SK-N-SH (cell line): Measurements from ENCODE around the gene CFAP100. TPM values are rescaled to one million over a fixed set of nuclear protein-coding genes. Genes with fewer than 3 reads are reported as not detected.

Experiments
- CTCF ChIA-PET: fragments of 300-600, 350-600 bp; formaldehyde crosslinking; extraction: SDS; loops from one replicate; lab custom pipeline; 2021; lab: Yijun Ruan, JAX
- POLR2A ChIA-PET: fragments of 350-600 bp; sonication (Branson Sonifier 250); formaldehyde crosslinking; extraction: SDS; loops from one replicate; lab custom pipeline; 2020; ENCODE audit warnings: antibody characterized with exemption, inconsistent platforms; lab: Yijun Ruan, JAX
- DNase-seq: peaks from one replicate; pipeline ENCODE4 v3.0.0; 2012
- H2AFZ ChIP-seq: fragments of 200-600 bp; sonication (generic); 2 replicates; pipeline ENCODE4 v1.8.1; 2016; ENCODE audit warnings: antibody characterized with exemption, mild to moderate bottlenecking, low read depth
- H3F3A ChIP-seq: fragments of 200-600 bp; sonication (generic); replicated peaks from 2 replicates; pipeline ENCODE3; 2016; ENCODE audit warnings: antibody characterized with exemption, mild to moderate bottlenecking; ENCODE audit not compliant: insufficient read depth
- H3K27ac ChIP-seq, 2 experiments: fragments of 200-500 bp in 1 of 2; fragments of 200-600 bp in 1 of 2; sonication (Bioruptor generic) in 1 of 2; sonication (generic), shearing (Covaris generic) in 1 of 2; 2 replicates each; pipeline versions ENCODE4 v1.5.1 to v1.6.1; 2014 to 2016; ENCODE audit warnings: low read depth in 2 of 2, inconsistent platforms in 1 of 2, low read length in 1 of 2, mild to moderate bottlenecking in 1 of 2, mixed read lengths in 1 of 2
- H3K27me3 ChIP-seq: fragments of 200-600 bp; sonication (generic), shearing (Covaris generic); 2 replicates; pipeline ENCODE4 v1.6.1; 2016; ENCODE audit warnings: mixed run types; ENCODE audit not compliant: insufficient read depth
- H3K36me3 ChIP-seq, 2 experiments: fragments of 200-500 bp in 1 of 2; fragments of 200-600 bp in 1 of 2; sonication (Bioruptor generic) in 1 of 2; sonication (generic) in 1 of 2; replicated peaks in 1 of 2; 2 replicates each; pipeline versions ENCODE3 to v1.5.1; 2014 to 2016; ENCODE audit warnings: low read length in 1 of 2, mild to moderate bottlenecking in 1 of 2; ENCODE audit not compliant: insufficient read depth in 2 of 2, control insufficient read depth in 1 of 2
- H3K4me1 ChIP-seq, 2 experiments: fragments of 200-500 bp in 1 of 2; fragments of 200-600 bp in 1 of 2; sonication (Bioruptor generic) in 1 of 2; sonication (generic), shearing (Covaris generic) in 1 of 2; 2 replicates each; pipeline versions ENCODE4 v1.5.1 to v1.6.1; 2014 to 2016; ENCODE audit warnings: low read depth in 1 of 2, low read length in 1 of 2, mixed run types in 1 of 2; ENCODE audit not compliant: insufficient read depth in 2 of 2, control insufficient read depth in 1 of 2
- H3K4me2 ChIP-seq: fragments of 200-600 bp; sonication (generic), shearing (Covaris generic); 2 replicates; pipeline ENCODE4 v1.6.1; 2017; ENCODE audit warnings: mixed run types
- H3K4me3 ChIP-seq, 2 experiments: fragments of 200-500 bp in 1 of 2; fragments of 200-600 bp in 1 of 2; sonication (Bioruptor generic) in 1 of 2; sonication (generic), shearing (Covaris generic) in 1 of 2; 2 replicates each; pipeline versions ENCODE4 v1.5.1 to v1.8.1; 2014 to 2016; ENCODE audit warnings: low read depth in 2 of 2, inconsistent platforms in 1 of 2, low read length in 1 of 2, mild to moderate bottlenecking in 1 of 2, mixed read lengths in 1 of 2, moderate library complexity in 1 of 2
- H3K79me2 ChIP-seq: fragments of 200-600 bp; sonication (generic); 2 replicates; pipeline ENCODE4 v1.8.1; 2017; ENCODE audit warnings: mild to moderate bottlenecking; ENCODE audit not compliant: insufficient read depth
- H3K9ac ChIP-seq: fragments of 200-600 bp; sonication (generic); 2 replicates; pipeline ENCODE4 v1.6.1; 2017; ENCODE audit warnings: mixed run types
- H3K9me2 ChIP-seq: fragments of 200-600 bp; sonication (generic); 2 replicates; pipeline ENCODE4 v1.6.1; 2017; ENCODE audit warnings: mixed run types
- H3K9me3 ChIP-seq: fragments of 200-600 bp; sonication (generic); 2 replicates; pipeline ENCODE4 v1.6.1; 2017; ENCODE audit warnings: mixed run types, mild to moderate bottlenecking, moderate library complexity
- H4K20me1 ChIP-seq: fragments of 200-600 bp; sonication (generic); 2 replicates; pipeline ENCODE4 v1.6.1; 2017; ENCODE audit warnings: mild to moderate bottlenecking, mixed run types; ENCODE audit not compliant: insufficient read depth
- CHD2 ChIP-seq: fragments of 150-350 bp; IDR thresholded peaks from 2 replicates; pipeline ENCODE4 v1.6.1; 2018; ENCODE audit warnings: low read length; ENCODE audit not compliant: partially characterized antibody
- ELF1 ChIP-seq: IDR thresholded peaks from 2 replicates; pipeline ENCODE4 v1.4.0; 2012
- EP300 ChIP-seq, 2 experiments: IDR thresholded peaks; 2 replicates each; pipeline versions ENCODE4 v1.4.0 to v1.6.1; 2012; ENCODE audit warnings: borderline replicate concordance in 1 of 2, low read depth in 1 of 2, low read length in 1 of 2
- FOXJ3 ChIP-seq: sonication (generic); formaldehyde crosslinking; IDR thresholded peaks from 2 replicates; pipeline ENCODE4 v1.5.1; 2020; ENCODE audit warnings: mild to moderate bottlenecking, missing genetic modification reagents
- GABPA ChIP-seq: IDR thresholded peaks from 2 replicates; pipeline ENCODE4 v1.4.0; 2012; ENCODE audit warnings: low read depth, mild to moderate bottlenecking
- IRF3 ChIP-seq: fragments of 150-350 bp; IDR thresholded peaks from 2 replicates; pipeline ENCODE4 v1.6.1; 2016; ENCODE audit warnings: mild to moderate bottlenecking, low read depth, low read length
- PBX3 ChIP-seq: IDR thresholded peaks from 2 replicates; pipeline ENCODE4; 2012
- RAD21 ChIP-seq: IDR thresholded peaks from 2 replicates; pipeline ENCODE4 v1.6.1; 2012; ENCODE audit warnings: mild to moderate bottlenecking, low read length
- SMC3 ChIP-seq: IDR thresholded peaks from 2 replicates; pipeline ENCODE4 v1.6.1; 2012; ENCODE audit warnings: low read depth, low read length, improper control_type of control experiment
- TAF1 ChIP-seq: IDR thresholded peaks from 2 replicates; pipeline ENCODE4 v1.6.1; 2012; ENCODE audit warnings: low read depth, mild to moderate bottlenecking, low read length, moderate library complexity, borderline replicate concordance
- TEAD4 ChIP-seq: IDR thresholded peaks from 2 replicates; pipeline ENCODE4 v1.4.0; 2012; ENCODE audit warnings: mild to moderate bottlenecking, borderline replicate concordance; ENCODE audit not compliant: insufficient read depth
- USF1 ChIP-seq: IDR thresholded peaks from 2 replicates; pipeline ENCODE4 v1.4.0; 2012; ENCODE audit warnings: low read depth, borderline replicate concordance
- YY1 ChIP-seq: IDR thresholded peaks from 2 replicates; pipeline ENCODE4 v1.4.0; 2012; ENCODE audit warnings: low read depth, mild to moderate bottlenecking
- ZBTB33 ChIP-seq: IDR thresholded peaks from 2 replicates; pipeline ENCODE4 v1.4.0; 2012; ENCODE audit warnings: low read depth, borderline replicate concordance
- WGBS: methylation state at CpG from one replicate; pipeline ENCODE4 v1.1.6; 2017; ENCODE audit warnings: low lambda C conversion rate; 5-methylcytosine and 5-hydroxymethylcytosine counted together
- polyA plus RNA-seq, 3 experiments: library from polyadenylated mRNA; depleted of rRNA; stranded (reverse); fragments of >200 nt; gene quantifications; 2 replicates each; pipeline ENCODE4 v1.2.3, GENCODE V29; 2012
- TF ChIP-seq, protein P1 (sequence below): IDR thresholded peaks from 2 replicates; pipeline ENCODE4 v1.4.0; 2012; ENCODE audit warnings: low read depth
- TF ChIP-seq, protein P2 (sequence below): fragments of 150-350 bp; IDR thresholded peaks from 2 replicates; pipeline ENCODE4 v1.6.1; 2017; ENCODE audit warnings: antibody characterized with exemption, low read length, low read depth, borderline replicate concordance

The CFAP100 gene
- polyA plus RNA-seq, 1 of the 3 experiments (the other 2 are of a cell fraction) = not detected

DNA sequence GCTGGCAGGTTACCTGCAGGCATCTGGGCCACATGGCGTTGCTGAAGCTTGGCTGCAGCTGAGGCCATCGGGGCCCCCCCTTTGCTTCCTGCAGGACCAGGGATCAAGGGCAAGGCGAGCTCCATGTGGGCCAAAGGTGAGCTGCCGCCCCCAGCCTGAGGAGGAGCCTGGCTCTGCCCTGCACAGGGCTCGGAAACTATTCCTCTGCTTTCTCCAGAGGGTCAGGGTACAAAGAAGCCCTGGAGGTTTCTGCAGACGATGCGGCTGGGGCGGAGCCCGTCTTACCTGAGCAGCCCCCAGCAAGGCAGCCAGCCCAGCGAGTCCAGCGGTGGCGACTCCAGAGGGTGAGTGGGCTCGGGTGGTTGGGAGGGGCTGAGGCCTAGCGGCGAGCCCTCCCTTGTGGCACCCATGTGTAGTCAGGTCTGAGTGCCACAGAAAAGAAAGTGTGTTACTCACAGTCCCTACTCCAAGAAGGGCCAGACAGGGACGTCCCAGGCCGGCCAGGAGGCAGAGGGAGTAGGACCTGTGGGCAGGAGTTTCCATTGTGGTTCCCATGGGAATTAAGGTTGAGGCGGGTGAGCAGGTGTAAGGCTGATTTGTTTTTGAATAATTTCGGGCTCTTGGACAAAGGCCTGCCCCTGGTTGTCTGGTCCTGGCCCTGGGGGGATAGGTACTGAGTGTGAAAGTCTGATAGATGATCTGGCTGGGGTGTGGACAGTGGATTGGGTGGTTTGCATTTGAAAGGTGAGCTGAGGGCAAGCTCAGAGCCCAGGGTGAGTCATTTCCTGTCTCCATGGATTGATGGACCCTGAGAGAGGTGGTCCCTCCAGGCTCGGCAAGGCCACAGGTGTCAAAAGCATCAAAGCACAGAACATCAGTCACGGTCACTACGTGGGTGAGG lies 25.4 kb downstream of the CFAP100 start (continued):
- no peak for TF ChIP-seq USF1

GRCh38 chr3:126421573-126422119 lies 26.9 kb downstream of the CFAP100 start:
- Histone ChIP-seq H3K27me3 (no peaks in the 10 kb centered on the region), H2AFZ (no peak overlapping the region)
- TF ChIP-seq, protein P1, sequence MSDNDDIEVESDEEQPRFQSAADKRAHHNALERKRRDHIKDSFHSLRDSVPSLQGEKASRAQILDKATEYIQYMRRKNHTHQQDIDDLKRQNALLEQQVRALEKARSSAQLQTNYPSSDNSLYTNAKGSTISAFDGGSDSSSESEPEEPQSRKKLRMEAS = no peak
- TF ChIP-seq RAD21 (no peak), CHD2 (no peak), TEAD4 (no peak), PBX3 (no peak), YY1 (no peak), ZBTB33 (no peak), SMC3 (no peak), GABPA (no peak), ELF1 (no peak), IRF3 (no peak), EP300 (IDR thresholded peaks at IDR 0.05; ENCODE audit: borderline replicate concordance in 1 of 2, low read depth in 1 of 2, low read length in 1 of 2) (no peak), FOXJ3 (CRISPR knock-in tag) (no peak), TAF1 (no peak)
- TF ChIP-seq, protein P2, sequence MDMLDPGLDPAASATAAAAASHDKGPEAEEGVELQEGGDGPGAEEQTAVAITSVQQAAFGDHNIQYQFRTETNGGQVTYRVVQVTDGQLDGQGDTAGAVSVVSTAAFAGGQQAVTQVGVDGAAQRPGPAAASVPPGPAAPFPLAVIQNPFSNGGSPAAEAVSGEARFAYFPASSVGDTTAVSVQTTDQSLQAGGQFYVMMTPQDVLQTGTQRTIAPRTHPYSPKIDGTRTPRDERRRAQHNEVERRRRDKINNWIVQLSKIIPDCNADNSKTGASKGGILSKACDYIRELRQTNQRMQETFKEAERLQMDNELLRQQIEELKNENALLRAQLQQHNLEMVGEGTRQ = no peak
- TF ChIP-seq, all 33 proteins: peak for 0
- no peaks in the 10 kb centered on the region for H3K36me3 ChIP-seq
- DNase-seq = peak; percentile 30
- no peak overlapping the region for H3K27ac ChIP-seq
- peaks cover 0 to 12% of the 10 kb centered on the region in 2 experiments; a peak in 1 of 4 replicates for H3K4me1 ChIP-seq
- H3K4me3 ChIP-seq = no peak overlapping the region
- CTCF ChIA-PET = no interaction called here
- H3K9ac ChIP-seq = no peak overlapping the region
- H3F3A ChIP-seq = no peaks in the 10 kb centered on the region
- no peaks in the 10 kb centered on the region for H3K79me2 ChIP-seq
- H3K4me2 ChIP-seq = no peak overlapping the region
- H3K9me3 ChIP-seq = peaks cover 7% of the 10 kb centered on the region; the same call in 1 of the 2 replicates
- WGBS = 44% methylated on average over 2 of the region's 10 CpGs
- H3K9me2 ChIP-seq = no peaks in the 10 kb centered on the region
- H4K20me1 ChIP-seq = no peaks in the 10 kb centered on the region
- POLR2A ChIA-PET = no interaction called here
